HepG2 (cell line): Measurements from ENCODE around the gene TP53I3. TPM values are rescaled to one million over a fixed set of nuclear protein-coding genes. Genes with fewer than 3 reads are reported as not detected.
A peak's percentile ranks its signal among the peaks of the same experiment; 100 is the strongest.

Source experiments
- ARHGAP35 ChIP-seq: sonication (generic); formaldehyde crosslinking; IDR thresholded peaks from 2 replicates; pipeline ENCODE4 v1.9.0; 2022; ENCODE audit warnings: mild to moderate bottlenecking, inconsistent platforms, moderate library complexity, missing genetic modification reagents, borderline replicate concordance
- BCL6 ChIP-seq: IDR thresholded peaks from 2 replicates; pipeline ENCODE4 v1.6.1; 2016; ENCODE audit warnings: missing genetic modification reagents, missing compliant biosample characterization
- CEBPG ChIP-seq: IDR thresholded peaks from 2 replicates; pipeline ENCODE4 v1.6.1; 2016
- FUBP1 ChIP-seq: sonication (generic); formaldehyde crosslinking; IDR thresholded peaks from 2 replicates; pipeline ENCODE4 v1.5.1; 2020; ENCODE audit warnings: missing genetic modification reagents, mild to moderate bottlenecking, borderline replicate concordance
- HNF1B ChIP-seq: sonication (generic); formaldehyde crosslinking; IDR thresholded peaks from 2 replicates; pipeline ENCODE4 v1.5.1; 2020; ENCODE audit warnings: mild to moderate bottlenecking, moderate library complexity, missing genetic modification reagents
- IKZF1 ChIP-seq: fragments of 450-650 bp; IDR thresholded peaks from 2 replicates; pipeline ENCODE4 v1.7.1; 2016
- MLLT10 ChIP-seq: sonication (generic); formaldehyde crosslinking; IDR thresholded peaks from 2 replicates; pipeline ENCODE4 v1.4.0; 2020; ENCODE audit warnings: missing genetic modification reagents
- PAX8 ChIP-seq: sonication (generic); formaldehyde crosslinking; IDR thresholded peaks from 2 replicates; pipeline ENCODE4 v1.8.0; 2022; ENCODE audit warnings: mild to moderate bottlenecking, missing genetic modification reagents, borderline replicate concordance
- TFDP1 ChIP-seq: IDR thresholded peaks from 2 replicates; pipeline ENCODE4 v1.6.1; 2016; ENCODE audit warnings: missing compliant biosample characterization, missing genetic modification reagents, borderline replicate concordance
- TFDP2 ChIP-seq: sonication (generic); formaldehyde crosslinking; IDR thresholded peaks from 2 replicates; pipeline ENCODE4 v1.4.0; 2020; ENCODE audit warnings: missing genetic modification reagents
- ZMAT3 ChIP-seq: sonication (generic); formaldehyde crosslinking; conservative IDR thresholded peaks from 2 replicates; pipeline ENCODE4 v1.7.0; 2021; ENCODE audit warnings: missing genetic modification reagents
- ZNF331 ChIP-seq: sonication (generic); formaldehyde crosslinking; IDR thresholded peaks from 2 replicates; pipeline ENCODE4 v1.4.0; 2020; ENCODE audit warnings: missing genetic modification reagents
- ZNF407 ChIP-seq: sonication (generic); formaldehyde crosslinking; IDR thresholded peaks from one replicate; pipeline ENCODE4 v1.5.1; 2020; ENCODE audit warnings: mild to moderate bottlenecking, missing genetic modification reagents; ENCODE audit errors: not compliant biosample characterization
- ZNF7 ChIP-seq: IDR thresholded peaks from 2 replicates; pipeline ENCODE4 v1.6.1; 2016; ENCODE audit warnings: missing biosample characterization, missing genetic modification reagents
- polyA plus RNA-seq, 8 experiments: library from polyadenylated mRNA; depleted of rRNA in 3 of 8; stranded (reverse) in 7 of 8; unstranded in 1 of 8; fragments of >200 nt; fragmentation: Illumina TruSeq in 4 of 8; extraction: Trizol in 4 of 8; gene quantifications; 2 replicates each; pipeline versions ENCODE4 v1.2.1 to v1.2.3, GENCODE V29; 2011 to 2016; ENCODE audit warnings: low read depth in 4 of 8, missing spikeins in 1 of 8, mixed read lengths in 1 of 8; ENCODE audit not compliant: insufficient read depth in 1 of 8
- total RNA-seq, 5 experiments: library from RNA; depleted of rRNA; stranded (reverse); fragments of >200 nt; fragmentation: Illumina TruSeq; extraction: Trizol; gene quantifications; 2 replicates each; pipeline ENCODE4 v1.2.3, GENCODE V29; 2016; ENCODE audit warnings: low read depth in 1 of 5

The TP53I3 gene
- total and polyA plus RNA-seq, 2 of the 13 experiments (the other 11 are each of a cell fraction or from before 2014, with no cell fraction given) = 25.0 to 44.1 TPM

GRCh38 chr2:24045511-24046508, 38.8 kb downstream of the TP53I3 start (continued):
- TF ChIP-seq TFDP2 (no peak), ZNF7 (CRISPR knock-in tag) (no peak), ZNF331 (CRISPR knock-in tag) (peak; percentile 55; the same call in 1 of the 2 replicates), TFDP1 (CRISPR knock-in tag) (no peak), FUBP1 (CRISPR knock-in tag) (no peak), ZNF407 (CRISPR knock-in tag) (no peak), ZMAT3 (no peak), HNF1B (CRISPR knock-in tag) (no peak), BCL6 (CRISPR knock-in tag) (peak; percentile 79), CEBPG (CRISPR knock-in tag) (peak; percentile 65), MLLT10 (no peak), ARHGAP35 (CRISPR knock-in tag) (no peak), IKZF1 (no peak), PAX8 (no peak)
